Measurements from ENCODE around the gene HTRA1. TPM values are rescaled to one million over a fixed set of nuclear protein-coding genes. Genes with fewer than 3 reads are reported as not detected.

The HTRA1 gene
- total RNA-seq, 2 experiments from 2014 or later = not detected

DNA sequence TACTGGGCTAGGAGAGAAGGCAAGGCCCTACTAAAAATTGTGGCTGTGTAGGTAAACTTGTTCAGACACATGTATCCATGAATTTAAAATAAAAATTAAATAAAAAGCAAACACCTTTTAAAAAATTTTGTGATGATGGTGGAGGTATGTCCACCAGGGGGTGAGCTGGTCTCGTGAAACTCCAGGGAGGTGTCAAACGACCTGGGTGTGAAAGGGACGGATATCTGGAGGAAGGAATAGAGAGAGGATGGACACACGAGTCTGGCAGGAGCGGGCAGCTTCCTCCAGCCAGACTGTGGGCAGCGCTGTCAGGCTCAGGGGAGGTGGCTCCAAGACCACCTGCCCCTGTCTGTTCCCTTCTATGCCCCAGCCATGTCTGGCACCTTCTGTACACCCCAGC is 64.4 kb downstream of the HTRA1 start:
- H3K4me3 Mint-ChIP-seq = no peak overlapping the region
- ChIA-PET CTCF (no interaction called here), POLR2A (no interaction called here)
- H3K27me3 Mint-ChIP-seq = peaks cover 14% of the 10 kb centered on the region
- no peak overlapping the region for H3K27ac Mint-ChIP-seq
- H3K9me3 Mint-ChIP-seq = no peaks in the 10 kb centered on the region
- DNase-seq = no peak
- H3K36me3 Mint-ChIP-seq (ENCODE audit: low read depth) = no peaks in the 10 kb centered on the region
- no peaks in the 10 kb centered on the region for H3K4me1 Mint-ChIP-seq

DNA sequence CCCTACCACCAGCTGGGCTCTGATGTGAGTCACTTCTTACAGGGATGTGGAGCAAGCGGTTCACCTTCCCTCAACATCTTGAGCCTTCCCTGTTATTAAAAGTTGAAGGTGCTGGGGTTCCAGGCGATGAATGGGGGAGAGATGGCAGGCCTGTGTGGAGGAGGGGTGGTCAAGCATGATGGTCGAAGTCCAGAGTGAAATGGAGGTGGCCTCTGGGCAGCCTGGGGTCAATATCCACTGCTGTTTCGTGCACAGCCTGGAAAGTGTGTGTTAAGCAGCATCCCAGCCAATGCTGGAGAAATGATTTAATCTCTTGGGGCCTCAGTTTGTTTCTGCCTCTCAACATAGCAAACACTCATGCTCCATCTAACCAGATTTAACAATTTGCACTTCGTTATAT is 65.5 kb downstream of the HTRA1 start:
- CTCF ChIA-PET = no interaction called here
- no peaks in the 10 kb centered on the region for H3K4me1 Mint-ChIP-seq
- H3K9me3 Mint-ChIP-seq = no peaks in the 10 kb centered on the region

GRCh38 chr10:122530177-122530576 is 68.8 kb downstream of the HTRA1 start:
- no peak for DNase-seq
- no peak overlapping the region for H3K27ac Mint-ChIP-seq
- H3K4me1 Mint-ChIP-seq = no peaks in the 10 kb centered on the region
- CTCF ChIA-PET = interaction anchor here (1.1 kb wide), 1 partner anchor 8 kb away, joined by 3 read pairs; no protein-coding TSS in a partner anchor
- no peaks in the 10 kb centered on the region for H3K36me3 Mint-ChIP-seq (ENCODE audit: low read depth)
- no peaks in the 10 kb centered on the region for H3K9me3 Mint-ChIP-seq
- peaks cover 11% of the 10 kb centered on the region for H3K27me3 Mint-ChIP-seq
- H3K4me3 Mint-ChIP-seq = no peak overlapping the region
- POLR2A ChIA-PET = no interaction called here

More for the DNA sequence above, 65.5 kb downstream of the HTRA1 start:
- Mint-ChIP-seq H3K27ac (no peak overlapping the region), H3K27me3 (peaks cover 20% of the 10 kb centered on the region), H3K4me3 (no peak overlapping the region), H3K36me3 (ENCODE audit: low read depth) (no peaks in the 10 kb centered on the region)
- POLR2A ChIA-PET = no interaction called here
- DNase-seq = no peak

DNA sequence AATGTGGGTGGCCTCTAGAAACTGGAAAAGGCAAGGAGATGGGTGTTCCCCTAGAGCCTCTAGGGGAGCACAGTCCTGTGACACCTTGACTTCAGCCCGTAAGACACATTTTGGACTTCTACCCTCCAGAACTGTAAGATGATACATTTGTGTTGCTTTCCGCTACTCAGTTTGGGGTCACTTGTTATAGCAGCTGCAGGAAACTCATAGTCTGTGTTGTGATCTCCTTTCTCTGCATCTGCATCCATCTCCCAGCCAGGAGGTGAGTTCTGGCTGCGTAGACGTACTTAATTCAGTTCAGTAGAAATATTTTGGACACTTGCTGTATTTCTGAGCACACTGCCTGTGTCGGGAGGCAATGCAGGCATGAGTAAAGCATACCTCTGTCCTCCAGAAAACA is 69.9 kb downstream of the HTRA1 start:
- peaks cover 16% of the 10 kb centered on the region for H3K27me3 Mint-ChIP-seq
- no peaks in the 10 kb centered on the region for H3K9me3 Mint-ChIP-seq
- no peak overlapping the region for H3K4me3 Mint-ChIP-seq
- no peak overlapping the region for H3K27ac Mint-ChIP-seq
- no peaks in the 10 kb centered on the region for H3K4me1 Mint-ChIP-seq
- CTCF ChIA-PET = no interaction called here
- no peaks in the 10 kb centered on the region for H3K36me3 Mint-ChIP-seq (ENCODE audit: low read depth)
- POLR2A ChIA-PET = no interaction called here
- DNase-seq = no peak

- POLR2A ChIA-PET = no interaction called here
- Mint-ChIP-seq H3K9me3 (no peaks in the 10 kb centered on the region), H3K4me1 (no peaks in the 10 kb centered on the region), H3K4me3 (no peak overlapping the region), H3K36me3 (ENCODE audit: low read depth) (no peaks in the 10 kb centered on the region), H3K27me3 (peaks cover 23% of the 10 kb centered on the region), H3K27ac (no peak overlapping the region)
- no peak for DNase-seq
- CTCF ChIA-PET = no interaction called here
These were observed 70.6 kb downstream of the HTRA1 start for GRCh38 chr10:122531939-122532338.

GRCh38 chr10:122532601-122533296 is 71.4 kb downstream of the HTRA1 start:
- Mint-ChIP-seq H3K36me3 (ENCODE audit: low read depth) (no peaks in the 10 kb centered on the region), H3K4me3 (no peak overlapping the region), H3K27me3 (peaks cover 23% of the 10 kb centered on the region), H3K4me1 (peaks cover 2% of the 10 kb centered on the region), H3K9me3 (no peaks in the 10 kb centered on the region), H3K27ac (no peak overlapping the region)
- ChIA-PET CTCF (no interaction called here), POLR2A (no interaction called here)
- DNase-seq = no peak

GRCh38 chr10:122537545-122537944 is 76.2 kb downstream of the HTRA1 start:
- ChIA-PET POLR2A (no interaction called here), CTCF (no interaction called here)
- Mint-ChIP-seq H3K4me3 (no peak overlapping the region), H3K27ac (no peak overlapping the region), H3K36me3 (ENCODE audit: low read depth) (no peaks in the 10 kb centered on the region), H3K27me3 (peaks cover 15% of the 10 kb centered on the region), H3K4me1 (peaks cover 15% of the 10 kb centered on the region), H3K9me3 (no peaks in the 10 kb centered on the region)
- DNase-seq = no peak

- no peak for DNase-seq
- Mint-ChIP-seq H3K36me3 (ENCODE audit: low read depth) (no peaks in the 10 kb centered on the region), H3K4me1 (peaks cover 18% of the 10 kb centered on the region), H3K9me3 (no peaks in the 10 kb centered on the region), H3K27ac (no peak overlapping the region), H3K4me3 (no peak overlapping the region), H3K27me3 (peaks cover 15% of the 10 kb centered on the region)
- ChIA-PET POLR2A (no interaction called here), CTCF (interaction anchor here (1.2 kb wide), 1 partner anchor 21 kb away, joined by 3 read pairs; no protein-coding TSS in a partner anchor)
These were observed 80.2 kb downstream of the HTRA1 start for GRCh38 chr10:122541541-122542002.

- Mint-ChIP-seq H3K4me1 (peaks cover 12% of the 10 kb centered on the region), H3K9me3 (no peaks in the 10 kb centered on the region), H3K27me3 (peaks cover 12% of the 10 kb centered on the region), H3K4me3 (no peak overlapping the region), H3K36me3 (ENCODE audit: low read depth) (no peaks in the 10 kb centered on the region), H3K27ac (no peak overlapping the region)
- POLR2A ChIA-PET = no interaction called here
- CTCF ChIA-PET = no interaction called here
- no peak for DNase-seq
These were observed 82.5 kb downstream of the HTRA1 start for GRCh38 chr10:122543676-122544445.

DNA sequence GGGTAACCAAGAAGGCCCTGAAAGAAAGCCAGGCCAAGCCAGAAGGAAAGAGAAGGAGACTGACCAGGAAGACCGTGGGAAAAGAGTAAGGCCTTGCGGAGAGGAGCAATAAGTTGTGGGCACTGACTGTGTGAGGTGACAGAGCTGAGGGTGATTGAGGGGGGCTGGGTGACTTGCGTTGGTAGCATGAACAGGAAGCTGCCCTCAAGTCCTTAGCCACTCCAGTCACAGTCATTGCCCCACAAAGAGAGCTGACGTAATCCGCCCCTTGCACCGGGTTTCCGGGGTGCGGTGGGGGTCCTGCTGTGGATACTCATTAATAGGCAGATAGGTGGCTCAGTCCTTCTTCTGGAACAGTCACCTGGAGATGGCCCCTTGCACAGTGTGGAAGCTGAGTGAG is 83.1 kb downstream of the HTRA1 start:
- DNase-seq = no peak
- Mint-ChIP-seq H3K4me1 (peaks cover 12% of the 10 kb centered on the region), H3K9me3 (no peaks in the 10 kb centered on the region), H3K27ac (no peak overlapping the region), H3K27me3 (peaks cover 11% of the 10 kb centered on the region), H3K4me3 (no peak overlapping the region), H3K36me3 (ENCODE audit: low read depth) (no peaks in the 10 kb centered on the region)
- ChIA-PET POLR2A (no interaction called here), CTCF (no interaction called here)

- CTCF ChIA-PET = no interaction called here
These were observed 84.9 kb downstream of the HTRA1 start for GRCh38 chr10:122546242-122546641.

GRCh38 chr10:122548407-122549085 is 87.2 kb downstream of the HTRA1 start:
- no peak overlapping the region for H3K4me3 Mint-ChIP-seq
- ChIA-PET POLR2A (no interaction called here), CTCF (interaction anchor here (0.6 kb wide), 1 partner anchor 381 kb away, joined by 3 read pairs; no protein-coding TSS in a partner anchor)
- no peak overlapping the region for H3K27ac Mint-ChIP-seq
- no peaks in the 10 kb centered on the region for H3K36me3 Mint-ChIP-seq (ENCODE audit: low read depth)
- peaks cover under 1% of the 10 kb centered on the region for H3K27me3 Mint-ChIP-seq
- H3K4me1 Mint-ChIP-seq = peaks cover 12% of the 10 kb centered on the region
- no peaks in the 10 kb centered on the region for H3K9me3 Mint-ChIP-seq
- DNase-seq = no peak

More at GRCh38 chr10:122546242-122546641, 84.9 kb downstream of the HTRA1 start:
- Mint-ChIP-seq H3K4me1 (peaks cover 17% of the 10 kb centered on the region), H3K4me3 (no peak overlapping the region), H3K27me3 (peaks cover 9% of the 10 kb centered on the region), H3K9me3 (no peaks in the 10 kb centered on the region), H3K36me3 (ENCODE audit: low read depth) (no peaks in the 10 kb centered on the region), H3K27ac (no peak overlapping the region)
- DNase-seq = no peak
- POLR2A ChIA-PET = interaction anchor here (0.6 kb wide), 1 partner anchor 98 kb away, joined by 5 read pairs; no protein-coding TSS in a partner anchor

DNA sequence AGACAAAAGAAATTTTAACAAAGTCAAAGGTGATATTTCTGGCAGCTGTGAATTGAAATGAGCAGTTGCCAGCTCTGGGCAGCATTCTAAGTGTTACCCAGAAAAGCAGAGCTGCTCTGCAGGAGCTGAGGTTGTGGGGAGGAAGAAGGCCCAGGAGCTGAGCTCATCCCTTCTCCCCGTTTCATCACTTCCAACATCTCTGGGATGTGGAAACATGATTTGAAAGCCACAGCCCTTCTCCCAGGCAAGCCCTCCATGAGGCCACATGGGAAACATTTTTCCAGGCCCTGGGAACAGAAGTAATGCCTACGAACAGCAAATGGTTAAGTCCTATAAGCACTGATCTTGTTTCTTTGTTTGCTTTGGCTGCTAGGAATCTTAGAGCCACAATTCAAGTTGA is 88.3 kb downstream of the HTRA1 start:
- Mint-ChIP-seq H3K4me3 (no peak overlapping the region), H3K27ac (no peak overlapping the region), H3K27me3 (no peaks in the 10 kb centered on the region), H3K4me1 (peaks cover 12% of the 10 kb centered on the region), H3K9me3 (no peaks in the 10 kb centered on the region), H3K36me3 (ENCODE audit: low read depth) (no peaks in the 10 kb centered on the region)
- ChIA-PET CTCF (interaction anchor here (1.0 kb wide), 1 partner anchor 251 kb away, joined by 3 read pairs; no protein-coding TSS in a partner anchor), POLR2A (no interaction called here)
- no peak for DNase-seq

Measured in activated CD4-positive, alpha-beta T cell treated with anti-CD3 and anti-CD28 coated beads, Interleukin-2, amount 10 ng/mL, durations not matched to agents 7 days and 5 days (primary cell).